Measurements from ENCODE around the gene ERG.

GRCh38 chr21:38503583-38503982 lies 5.3 kb upstream of the ERG start:
- TF ChIP-seq EP300 (conservative IDR thresholded peaks at IDR 0.05; ENCODE audit: poor library complexity, severe bottlenecking): no peak
- TF ChIP-seq, protein P1, sequence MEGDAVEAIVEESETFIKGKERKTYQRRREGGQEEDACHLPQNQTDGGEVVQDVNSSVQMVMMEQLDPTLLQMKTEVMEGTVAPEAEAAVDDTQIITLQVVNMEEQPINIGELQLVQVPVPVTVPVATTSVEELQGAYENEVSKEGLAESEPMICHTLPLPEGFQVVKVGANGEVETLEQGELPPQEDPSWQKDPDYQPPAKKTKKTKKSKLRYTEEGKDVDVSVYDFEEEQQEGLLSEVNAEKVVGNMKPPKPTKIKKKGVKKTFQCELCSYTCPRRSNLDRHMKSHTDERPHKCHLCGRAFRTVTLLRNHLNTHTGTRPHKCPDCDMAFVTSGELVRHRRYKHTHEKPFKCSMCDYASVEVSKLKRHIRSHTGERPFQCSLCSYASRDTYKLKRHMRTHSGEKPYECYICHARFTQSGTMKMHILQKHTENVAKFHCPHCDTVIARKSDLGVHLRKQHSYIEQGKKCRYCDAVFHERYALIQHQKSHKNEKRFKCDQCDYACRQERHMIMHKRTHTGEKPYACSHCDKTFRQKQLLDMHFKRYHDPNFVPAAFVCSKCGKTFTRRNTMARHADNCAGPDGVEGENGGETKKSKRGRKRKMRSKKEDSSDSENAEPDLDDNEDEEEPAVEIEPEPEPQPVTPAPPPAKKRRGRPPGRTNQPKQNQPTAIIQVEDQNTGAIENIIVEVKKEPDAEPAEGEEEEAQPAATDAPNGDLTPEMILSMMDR (IDR thresholded peaks at IDR 0.05; ENCODE audit: poor library complexity, severe bottlenecking): no peak
- no peak for TF ChIP-seq MXI1 (conservative IDR thresholded peaks at IDR 0.05; ENCODE audit: poor library complexity, severe bottlenecking)
